Measurements from ENCODE around the gene PLPPR4.

DNA sequence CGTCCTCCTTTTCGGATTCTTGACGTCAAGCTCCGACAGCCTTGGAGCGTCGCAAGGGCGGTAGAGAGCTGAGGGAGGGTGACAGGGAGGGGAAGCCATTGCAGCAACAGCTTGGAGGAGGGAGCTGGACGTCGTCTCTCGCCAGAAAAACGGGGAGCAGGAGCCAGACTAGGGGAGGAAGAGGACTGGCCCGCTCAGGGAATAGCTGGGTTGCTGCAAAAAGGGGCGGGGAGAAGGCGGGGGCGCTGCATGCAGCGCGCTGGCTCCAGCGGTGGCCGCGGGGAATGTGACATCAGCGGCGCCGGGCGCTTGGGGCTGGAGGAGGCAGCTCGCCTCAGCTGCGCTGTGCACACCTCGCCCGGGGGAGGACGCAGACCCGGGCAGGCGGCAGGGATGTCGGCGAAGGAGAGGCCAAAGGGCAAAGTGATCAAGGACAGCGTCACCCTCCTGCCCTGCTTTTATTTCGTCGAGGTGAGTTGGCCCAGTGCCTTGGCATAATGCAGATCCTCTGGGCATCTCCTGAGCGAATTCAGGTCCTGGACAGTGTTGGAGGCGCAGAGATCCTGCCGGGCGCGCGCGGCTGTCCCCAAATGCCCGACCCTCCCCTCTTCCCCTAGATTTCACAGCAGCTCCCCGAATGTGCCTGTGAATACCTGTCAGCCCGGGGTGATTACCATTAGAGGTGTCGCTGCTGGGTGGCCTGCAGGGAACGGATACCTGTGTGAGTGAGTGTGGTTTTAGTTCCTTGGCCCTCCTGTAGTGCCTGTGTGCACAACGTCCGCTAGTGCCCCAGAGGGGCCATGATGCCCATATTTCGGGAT, at the start of gene PLPPR4:
- TF ChIP-seq, protein P1, sequence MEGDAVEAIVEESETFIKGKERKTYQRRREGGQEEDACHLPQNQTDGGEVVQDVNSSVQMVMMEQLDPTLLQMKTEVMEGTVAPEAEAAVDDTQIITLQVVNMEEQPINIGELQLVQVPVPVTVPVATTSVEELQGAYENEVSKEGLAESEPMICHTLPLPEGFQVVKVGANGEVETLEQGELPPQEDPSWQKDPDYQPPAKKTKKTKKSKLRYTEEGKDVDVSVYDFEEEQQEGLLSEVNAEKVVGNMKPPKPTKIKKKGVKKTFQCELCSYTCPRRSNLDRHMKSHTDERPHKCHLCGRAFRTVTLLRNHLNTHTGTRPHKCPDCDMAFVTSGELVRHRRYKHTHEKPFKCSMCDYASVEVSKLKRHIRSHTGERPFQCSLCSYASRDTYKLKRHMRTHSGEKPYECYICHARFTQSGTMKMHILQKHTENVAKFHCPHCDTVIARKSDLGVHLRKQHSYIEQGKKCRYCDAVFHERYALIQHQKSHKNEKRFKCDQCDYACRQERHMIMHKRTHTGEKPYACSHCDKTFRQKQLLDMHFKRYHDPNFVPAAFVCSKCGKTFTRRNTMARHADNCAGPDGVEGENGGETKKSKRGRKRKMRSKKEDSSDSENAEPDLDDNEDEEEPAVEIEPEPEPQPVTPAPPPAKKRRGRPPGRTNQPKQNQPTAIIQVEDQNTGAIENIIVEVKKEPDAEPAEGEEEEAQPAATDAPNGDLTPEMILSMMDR (optimal IDR thresholded peaks at IDR 0.05 in 1 of 3, IDR thresholded peaks at IDR 0.05 in 1 of 3, conservative IDR thresholded peaks at IDR 0.05 in 1 of 3; ENCODE audit: extremely low read depth in 1 of 3, insufficient read depth in 2 of 3, low read length in 3 of 3): no peak
- TF ChIP-seq EZH2 (IDR thresholded peaks at IDR 0.05; ENCODE audit: low read length): peak; percentile 72

All from keratinocyte (primary cell).